Skin of body (tissue), 2 donors: ENCODE results near the gene ELFN2. TPM values are rescaled to one million over a fixed set of nuclear protein-coding genes. Genes with fewer than 3 reads are reported as not detected.

ENCODE experiments used
- DNase-seq: peaks from one replicate; lab custom pipeline; 2025; lab: John Stamatoyannopoulos, UW
- total RNA-seq: library from RNA; depleted of rRNA; stranded (reverse); fragments of >200 nt; gene quantifications from one replicate; pipeline ENCODE4 v1.2.3, GENCODE V29; 2014

ELFN2 gene
- total RNA-seq, 1 donor from 2014 or later: 0.30 TPM

- no peak for DNase-seq
Measured at GRCh38 chr22:37318364-37319109, 108.7 kb downstream of the ELFN2 start.

Other genes starting within 250 kb of the ELFN2 start
- gene C1QTNF6, start 239.2 kb downstream of the ELFN2 start, total RNA-seq: 15.0 TPM
- gene SSTR3, start 215.0 kb downstream of the ELFN2 start, total RNA-seq: not detected
- 5.7 TPM for gene RAC2, start 183.2 kb downstream of the ELFN2 start, total RNA-seq
- gene CYTH4, start 145.0 kb downstream of the ELFN2 start, total RNA-seq: 13.2 TPM
- 2.4 TPM for gene MFNG, start 58.9 kb upstream of the ELFN2 start, total RNA-seq
- gene CARD10, start 91.9 kb upstream of the ELFN2 start, total RNA-seq: 3.3 TPM
- gene CDC42EP1, start 133.0 kb upstream of the ELFN2 start, total RNA-seq: 8.9 TPM
- gene LGALS2, start 152.6 kb upstream of the ELFN2 start, total RNA-seq: 0.39 TPM
- gene GGA1, start 181.4 kb upstream of the ELFN2 start, total RNA-seq: 29.9 TPM
- 8.4 TPM for gene SH3BP1, start 212.2 kb upstream of the ELFN2 start, total RNA-seq
- gene PDXP, start 231.2 kb upstream of the ELFN2 start, total RNA-seq: 2.0 TPM
- 1,340 TPM for gene LGALS1, start 248.2 kb upstream of the ELFN2 start, total RNA-seq